Transverse colon (tissue), 4 donors: ENCODE data around the gene CCDC88B.

Experiments
- CTCF ChIP-seq, 5 experiments: fragments of 200-600 bp in 3 of 5; fragments of 450-650 bp in 2 of 5; sonication (generic) in 3 of 5; IDR thresholded peaks; 1 replicate in 2 of 5; 2 replicates in 3 of 5; pipeline ENCODE4 v1.5.1; 2016 to 2017; ENCODE audit warnings: antibody characterized with exemption in 5 of 5, inconsistent platforms in 3 of 5, mild to moderate bottlenecking in 2 of 5, moderate library complexity in 1 of 5
- EP300 ChIP-seq: sonication (generic); formaldehyde crosslinking; IDR thresholded peaks from one replicate; pipeline ENCODE4 v1.6.1; 2017; ENCODE audit warnings: antibody characterized with exemption, low read depth
- POLR2A ChIP-seq: fragments of 450-650 bp; IDR thresholded peaks from one replicate; pipeline ENCODE4 v1.6.1; 2016; ENCODE audit warnings: antibody characterized with exemption, mild to moderate bottlenecking, moderate library complexity
- POLR2AphosphoS5 ChIP-seq, 3 donors: sonication (generic); formaldehyde crosslinking; IDR thresholded peaks; one replicate each; pipeline ENCODE4 v1.6.1; 2016; ENCODE audit warnings: antibody characterized with exemption in 3 of 3

- peak in 1 of 5 experiments; percentile 27 for TF ChIP-seq CTCF (IDR thresholded peaks at IDR 0.05)
- no peak for TF ChIP-seq POLR2A
- no peak for TF ChIP-seq POLR2AphosphoS5 (IDR thresholded peaks at IDR 0.05)
- no peak for TF ChIP-seq EP300
Measured at GRCh38 chr11:64314146-64314804, 25.7 kb upstream of the CCDC88B start.
